HG02798 (cell line): ENCODE measurements around the gene LRP8.

Experiments used
- ATAC-seq: cut with Tn5 transposase; IDR thresholded peaks from one replicate; pipeline ENCODE4 v1.9.1; 2021; ENCODE audit warnings: mild to moderate bottlenecking; ENCODE audit not compliant: unreplicated experiment, poor library complexity

LRP8 gene

GRCh38 chr1:53341521-53341895 lies 13.6 kb upstream of the LRP8 start:
- ATAC-seq: no peak

DNA sequence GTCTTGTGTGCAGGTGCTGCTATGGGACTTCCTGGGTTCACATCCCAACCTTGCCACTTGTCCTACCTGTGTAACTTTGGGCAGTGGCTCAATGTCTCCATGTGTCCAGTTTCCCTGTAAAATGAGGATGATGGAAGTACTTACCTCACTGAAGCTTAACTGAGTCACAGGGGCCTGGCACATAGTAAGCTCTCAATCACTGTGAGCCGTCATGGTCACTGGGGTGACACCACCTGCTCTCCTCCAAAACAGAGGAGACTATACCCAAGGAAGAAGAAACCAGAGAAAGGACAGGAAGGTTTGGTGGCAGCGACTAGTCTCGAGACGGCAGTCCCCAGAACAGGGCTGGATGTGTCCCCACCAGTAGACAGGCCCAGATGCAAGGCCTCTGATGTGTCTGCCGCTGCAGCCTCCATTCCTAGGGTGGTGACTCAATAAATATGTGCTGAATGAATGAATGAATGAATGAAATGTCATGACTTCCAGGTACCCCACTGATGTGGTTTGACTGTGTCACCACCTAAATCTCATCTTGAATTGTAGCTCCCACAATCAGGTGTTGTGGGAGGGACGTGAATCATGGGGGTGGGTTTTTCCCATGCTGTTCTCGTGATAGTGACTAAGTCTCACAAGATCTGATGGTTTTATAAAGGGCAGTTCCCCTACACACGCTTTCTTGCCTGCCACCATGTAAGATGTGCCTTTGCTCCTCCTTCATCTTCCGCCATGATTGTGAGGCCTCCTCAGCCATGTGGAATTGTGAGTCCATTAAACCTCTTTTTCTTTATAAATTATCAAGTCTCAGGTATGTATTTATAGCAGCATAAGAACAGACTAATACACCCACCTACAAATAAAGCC lies 13.0 kb upstream of the LRP8 start:
- no peak for ATAC-seq

DNA sequence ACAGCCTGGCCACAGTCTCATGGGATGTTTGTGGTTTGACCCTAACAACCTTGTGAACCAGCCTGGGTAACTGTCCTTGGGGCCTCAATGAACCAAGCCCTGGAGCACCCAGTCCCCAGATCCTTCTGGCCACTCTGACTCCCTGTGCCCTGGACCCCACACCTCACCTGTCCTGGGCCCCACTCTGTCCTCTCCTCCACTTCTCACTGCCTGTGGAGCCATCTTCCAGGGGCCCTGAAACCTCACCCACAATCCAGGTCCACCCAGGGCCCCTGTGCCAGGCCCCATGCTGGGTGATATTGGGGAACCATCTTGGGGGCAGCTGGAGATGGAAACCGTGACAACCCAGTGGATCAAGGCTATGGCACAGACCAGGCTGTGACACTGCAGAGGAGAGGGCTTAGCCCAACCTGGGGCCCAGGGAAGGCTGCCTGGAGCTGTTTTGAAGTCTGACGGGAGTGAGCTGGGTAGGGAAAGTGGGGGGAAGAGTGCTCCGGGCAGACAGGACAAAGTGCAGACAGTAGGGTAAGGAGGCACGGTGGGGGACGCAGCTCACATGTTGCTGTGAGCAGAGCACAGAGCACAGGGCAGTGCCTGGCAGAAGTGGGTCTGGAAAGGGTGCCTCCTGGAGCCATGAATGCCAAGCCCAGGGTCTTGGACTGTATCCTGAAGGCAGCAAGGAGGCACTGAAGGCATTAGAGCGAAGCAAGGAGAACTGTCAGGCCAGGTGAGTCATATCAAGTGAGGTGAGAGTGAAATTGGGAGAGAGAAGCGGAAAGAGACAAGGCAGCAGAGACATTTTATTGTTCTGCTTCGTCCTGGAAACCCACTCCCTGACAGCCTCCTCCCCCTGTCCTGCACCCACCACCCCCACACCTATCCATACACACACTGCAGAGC lies 12.1 kb upstream of the LRP8 start:
- no peak for ATAC-seq

DNA sequence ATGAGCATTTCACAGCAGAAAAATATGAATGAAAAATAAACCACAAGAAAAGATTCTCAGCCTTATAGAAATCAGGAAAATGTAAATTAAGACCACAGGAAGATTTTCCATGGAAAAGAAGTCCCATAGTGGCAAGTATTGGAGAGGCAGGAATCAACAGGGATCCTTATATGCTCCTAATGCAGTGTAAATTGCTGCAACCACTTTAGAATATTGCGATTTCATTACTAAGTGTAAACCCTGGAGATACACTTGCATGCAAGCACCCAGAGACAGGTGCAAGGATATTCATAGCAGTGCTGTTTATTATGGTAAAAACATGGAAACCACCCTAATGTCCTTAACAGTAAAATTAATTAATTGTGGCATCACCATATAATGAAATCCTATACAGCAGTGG lies 10.6 kb upstream of the LRP8 start:
- ATAC-seq: no peak

DNA sequence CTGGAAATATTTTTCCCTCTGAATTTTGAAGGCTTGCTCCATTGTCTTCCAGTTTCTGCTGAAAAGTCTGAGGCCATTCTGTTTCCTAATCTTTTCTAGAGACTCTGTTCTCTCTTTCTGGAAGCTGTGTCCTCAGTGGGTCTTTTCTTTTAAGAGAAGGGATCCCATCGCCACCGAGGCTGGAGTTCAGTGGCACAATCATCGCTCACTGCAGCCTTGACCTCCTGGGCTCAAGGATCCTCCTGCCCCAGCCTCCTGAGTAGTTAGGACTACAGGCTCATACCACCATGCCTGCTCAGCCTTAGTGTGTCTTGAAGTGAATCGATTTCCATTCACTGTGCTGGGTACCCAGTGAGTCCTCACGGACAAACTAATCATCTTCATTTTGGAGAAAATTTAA lies 9.6 kb upstream of the LRP8 start:
- ATAC-seq: no peak

DNA sequence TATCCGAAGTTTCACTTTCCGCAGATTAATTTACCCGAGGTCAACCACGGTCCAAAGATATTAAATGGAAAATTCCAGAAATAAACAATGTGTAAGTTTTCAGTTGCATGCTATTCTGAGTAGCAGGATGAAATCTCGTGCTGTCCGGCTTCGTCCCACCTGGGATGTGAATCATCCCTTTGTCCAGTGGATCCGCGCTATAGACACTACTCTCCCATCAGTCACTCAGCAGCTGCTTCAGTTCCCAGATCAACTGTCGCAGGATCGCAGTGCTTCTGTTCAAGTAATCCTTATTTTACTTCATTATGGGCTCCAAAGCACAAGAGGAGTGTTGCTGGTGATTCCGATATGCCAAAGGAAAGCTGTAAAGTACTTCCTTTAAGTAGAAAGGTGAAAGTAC lies 8.3 kb upstream of the LRP8 start:
- ATAC-seq: no peak

DNA sequence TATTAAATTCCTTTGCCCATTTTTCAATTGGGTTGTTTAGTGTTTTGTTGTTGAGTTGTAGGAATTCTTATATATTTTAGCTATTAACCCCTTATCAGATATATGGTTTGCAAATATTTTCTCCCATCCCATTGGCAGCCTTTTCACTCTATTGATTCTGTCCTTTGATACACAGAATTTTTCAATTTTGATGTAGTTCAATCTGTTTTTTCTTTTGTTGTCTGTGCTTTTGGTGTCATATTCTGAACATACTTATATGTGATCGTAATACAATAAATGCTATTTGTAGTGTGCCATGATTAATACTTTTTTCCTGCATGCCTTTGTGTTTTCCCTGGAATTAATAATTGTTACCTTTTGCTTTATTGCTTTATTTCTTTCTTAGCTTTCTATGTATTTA lies 7.8 kb upstream of the LRP8 start:
- ATAC-seq: no peak

DNA sequence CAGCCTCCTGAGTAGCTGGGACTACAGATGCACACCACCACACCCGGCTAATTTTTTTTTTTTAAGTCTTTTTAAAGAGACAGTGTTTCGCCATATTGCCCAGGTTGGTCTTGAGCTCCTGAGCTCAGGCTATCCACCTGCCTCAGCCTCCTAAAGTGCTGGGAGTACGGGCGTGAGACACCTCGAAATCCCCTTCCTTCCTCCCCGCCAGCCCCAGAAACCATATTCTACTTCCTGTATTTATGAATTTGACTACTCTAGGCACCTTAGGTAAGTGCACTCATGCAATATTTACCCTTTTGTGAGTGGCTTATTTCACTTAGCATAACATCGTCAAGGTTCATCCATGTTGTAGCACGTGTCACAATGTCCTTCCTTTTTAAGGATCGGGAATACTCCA lies 6.9 kb upstream of the LRP8 start:
- no peak for ATAC-seq

GRCh38 chr1:53334312-53334711 lies 6.4 kb upstream of the LRP8 start:
- no peak for ATAC-seq

DNA sequence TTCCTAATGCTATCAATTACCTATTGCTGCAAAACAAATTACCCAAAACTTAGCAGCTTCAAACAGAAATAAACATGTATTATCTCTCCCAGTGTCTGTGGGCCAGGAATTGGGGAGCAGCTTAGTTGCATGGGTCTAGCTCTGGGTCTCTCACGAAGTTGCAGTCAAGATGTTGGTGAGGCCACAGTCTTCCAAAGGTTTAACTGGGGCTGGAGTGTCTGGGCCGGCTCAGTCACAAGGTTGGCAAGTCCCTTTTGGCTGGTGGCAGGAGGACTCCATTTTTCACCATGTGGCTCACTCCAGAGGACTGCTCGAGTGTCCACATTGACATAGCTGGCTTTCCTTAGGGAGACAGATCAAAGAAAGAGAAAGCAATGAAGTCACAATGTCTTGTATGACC lies 5.0 kb upstream of the LRP8 start:
- no peak for ATAC-seq

- ATAC-seq: no peak
Measured at GRCh38 chr1:53332186-53332564, 4.3 kb upstream of the LRP8 start.

DNA sequence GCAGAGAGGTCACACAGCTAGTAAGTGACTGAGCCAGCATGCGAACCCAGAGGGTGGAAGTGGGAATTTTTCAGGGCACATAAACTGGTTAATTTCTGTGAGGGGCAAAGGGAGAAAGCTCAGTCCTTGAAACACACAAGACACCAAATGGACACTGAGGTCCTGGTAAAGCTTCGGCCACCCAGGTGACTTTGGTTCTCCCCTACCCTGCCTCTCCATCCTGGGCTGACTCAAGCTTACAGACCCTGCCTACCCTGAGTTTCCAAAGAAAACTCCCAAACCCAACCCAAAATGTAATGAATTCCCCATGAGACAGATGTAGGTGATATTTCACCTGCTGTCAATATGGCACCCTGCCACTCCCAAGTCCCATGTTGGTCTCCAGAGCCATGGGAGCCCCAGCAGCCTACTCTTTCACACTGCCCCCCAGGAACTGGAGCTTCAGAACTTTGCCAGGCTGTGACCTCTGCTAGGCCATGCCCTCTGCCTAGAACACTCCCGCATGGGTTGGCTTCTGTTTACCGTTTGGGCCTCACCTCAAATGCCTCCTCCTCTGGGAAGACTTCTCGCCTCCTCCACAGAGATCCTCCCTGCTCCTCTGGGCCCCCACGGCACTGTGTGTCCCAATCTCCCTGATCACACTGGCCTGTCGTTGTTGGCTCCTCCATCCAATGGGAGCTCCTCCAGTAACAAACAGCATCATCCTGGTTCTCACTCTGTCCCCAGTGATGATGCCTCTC lies 3.7 kb upstream of the LRP8 start:
- ATAC-seq: no peak

DNA sequence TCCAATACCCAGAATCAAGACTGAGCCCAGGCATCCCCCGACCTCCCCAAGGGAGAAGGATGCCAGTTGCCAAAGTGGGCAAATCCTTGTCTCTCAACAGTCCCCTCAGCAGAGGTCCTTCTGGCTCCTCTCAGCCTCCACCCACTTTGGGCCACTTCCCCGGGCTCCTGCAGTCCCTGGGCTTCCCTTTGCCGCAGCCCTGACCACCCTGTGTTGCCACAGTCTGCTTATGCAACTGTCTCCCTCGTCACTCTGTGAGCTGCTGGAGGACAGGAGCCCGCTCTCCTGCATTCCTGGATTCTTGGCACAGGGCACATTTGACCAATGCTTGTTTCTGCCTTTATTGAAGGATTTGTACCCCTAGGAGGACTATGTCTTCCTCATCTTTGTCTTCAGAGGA lies 2.9 kb upstream of the LRP8 start:
- ATAC-seq: no peak

DNA sequence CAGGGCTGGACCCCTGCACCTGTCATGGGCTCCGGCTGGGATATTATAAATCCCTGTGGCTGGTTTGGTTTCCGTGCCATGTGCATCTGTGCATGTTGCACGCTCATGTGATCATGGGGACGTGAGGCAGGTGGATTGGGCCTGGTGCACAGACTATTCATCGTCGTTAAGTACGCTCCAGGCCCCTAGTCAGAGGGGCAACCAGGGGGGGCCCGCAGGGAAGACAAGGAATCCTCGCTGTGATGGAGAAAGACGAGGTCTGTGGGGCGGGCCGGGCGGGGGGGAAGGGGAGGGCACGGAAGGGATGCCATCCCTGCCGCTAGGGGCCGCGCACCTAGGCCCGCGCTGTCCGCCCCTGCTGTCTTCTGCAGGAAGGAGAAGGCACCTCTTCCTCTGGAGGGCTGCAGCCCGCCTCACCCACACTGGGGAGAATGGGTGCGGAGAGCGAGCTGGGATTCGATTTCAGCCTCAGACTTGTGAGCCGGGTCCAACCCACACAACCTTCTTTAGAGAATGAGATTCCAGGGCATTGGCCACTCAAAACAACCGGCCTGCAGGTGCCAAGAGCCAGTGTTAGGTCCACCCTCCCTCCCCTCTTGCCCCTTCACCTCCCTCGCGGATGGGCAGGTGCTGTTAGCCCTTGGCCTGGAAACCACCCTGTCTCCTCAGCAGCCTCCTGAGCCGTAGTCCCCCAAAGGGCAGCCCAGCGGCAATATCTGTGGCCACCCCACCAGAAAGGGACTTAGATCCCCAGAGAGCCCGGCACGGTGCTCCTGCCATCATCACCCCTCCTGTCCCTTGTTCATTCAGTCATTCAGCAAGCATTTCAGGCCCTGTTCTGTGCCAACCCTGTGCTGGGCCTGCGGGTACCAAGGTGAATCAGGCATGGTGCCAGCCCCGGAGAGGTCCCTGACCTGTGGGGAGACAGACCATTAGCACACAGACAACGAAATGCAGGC lies 950 bp upstream of the LRP8 start:
- ATAC-seq: no peak

DNA sequence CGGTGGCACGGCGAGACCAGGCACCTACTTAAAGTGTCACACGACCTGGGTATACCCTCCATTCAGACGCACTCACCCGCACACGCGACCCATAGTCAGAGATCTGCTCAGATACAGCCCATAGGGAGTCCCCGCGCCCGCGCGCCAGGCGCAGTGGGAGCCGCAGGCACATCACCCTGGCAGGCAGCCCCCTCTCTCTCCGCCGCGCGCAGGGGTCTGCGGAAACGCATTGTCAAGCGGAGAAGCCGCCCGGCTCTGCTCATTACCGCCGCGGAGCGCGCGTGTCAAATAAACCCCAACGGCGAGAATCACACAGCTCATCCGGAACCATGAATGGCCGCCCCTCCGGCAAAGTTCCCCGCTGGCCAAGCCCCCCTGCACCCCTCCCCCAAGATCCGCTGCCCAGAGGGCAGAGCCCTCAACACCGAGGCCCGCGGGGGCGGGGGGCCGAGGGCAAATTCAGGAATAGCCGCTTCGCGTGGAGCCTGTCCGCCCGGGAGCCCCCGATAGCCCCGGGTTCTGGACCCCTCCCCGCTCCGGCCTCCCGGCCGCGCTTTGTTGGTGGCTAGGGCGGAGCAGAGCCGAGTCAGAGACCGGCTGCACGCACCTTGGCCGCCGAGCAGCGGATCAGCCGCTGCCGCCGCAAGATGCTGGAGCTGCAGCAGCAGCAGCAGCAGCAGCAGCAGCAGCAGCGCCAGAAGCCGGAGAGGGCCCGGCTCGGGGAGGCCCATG lies 522 bp downstream of the LRP8 start:
- peak; percentile 3 for ATAC-seq

DNA sequence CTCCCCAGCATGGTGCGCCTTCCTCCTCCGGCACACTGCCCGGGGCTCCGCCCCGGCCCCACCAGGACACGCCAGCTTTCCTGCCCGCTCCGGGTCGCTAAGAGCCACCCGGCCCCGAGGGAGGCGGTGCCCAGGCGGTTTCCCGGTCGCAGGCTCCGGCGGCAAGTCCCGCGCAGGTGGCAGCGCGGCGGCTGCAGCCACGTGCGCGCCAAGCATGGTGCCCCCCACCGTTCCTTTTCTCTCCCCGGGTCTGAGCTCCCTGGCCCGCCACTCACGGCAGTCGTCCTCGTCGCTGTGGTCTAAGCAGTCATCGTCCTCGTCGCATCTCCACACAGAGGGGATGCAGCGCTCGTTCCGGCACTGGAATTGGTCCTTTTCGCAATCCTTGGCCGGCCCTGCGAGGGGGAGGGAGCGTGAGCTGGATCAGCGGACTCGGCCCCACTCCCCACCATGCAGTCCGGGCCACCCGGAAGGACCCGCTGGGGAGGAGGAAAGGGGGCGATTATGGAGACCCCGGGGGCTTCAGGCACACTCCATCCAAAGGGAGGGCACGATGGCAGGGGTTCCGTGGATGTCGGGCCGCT lies 1.2 kb downstream of the LRP8 start:
- ATAC-seq: peak; percentile 36

GRCh38 chr1:53326088-53326597 lies 1.7 kb downstream of the LRP8 start:
- peak; percentile 88 for ATAC-seq

DNA sequence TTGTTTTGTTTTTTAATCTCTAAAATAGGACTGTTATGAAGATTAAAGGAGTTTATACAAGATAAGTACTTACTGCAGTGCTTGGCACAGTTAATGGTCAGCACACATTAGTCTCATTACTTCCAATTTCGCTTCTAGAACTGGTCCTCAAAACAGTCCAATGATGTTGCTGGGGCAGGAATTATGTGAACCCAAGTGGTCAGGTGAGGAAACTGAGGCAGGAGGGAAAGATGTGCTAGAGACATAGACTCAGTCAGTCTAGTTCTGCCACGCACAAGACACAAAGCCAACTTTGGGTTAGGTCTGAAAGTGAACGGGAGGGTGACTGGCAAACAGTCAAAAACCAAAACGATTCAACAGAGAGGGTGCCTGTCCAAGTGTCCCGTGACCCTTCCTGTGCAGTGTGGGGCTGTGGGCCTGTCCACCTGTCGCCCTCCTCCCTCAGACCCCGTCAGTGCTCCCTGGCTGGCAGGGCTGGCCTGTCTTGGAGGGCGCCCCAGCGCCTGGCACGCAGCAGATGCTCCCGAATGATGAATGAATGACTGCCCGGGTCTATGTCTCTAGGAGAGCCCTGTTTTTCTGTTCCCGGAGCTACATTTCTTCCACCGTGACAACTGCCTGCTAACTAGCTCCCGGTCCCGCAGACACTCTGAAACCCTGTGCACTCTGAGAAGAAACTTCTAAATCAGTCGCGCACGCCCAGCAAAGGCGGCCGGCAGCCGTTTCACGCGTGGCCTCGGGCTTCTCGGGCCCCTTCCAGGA lies 2.4 kb downstream of the LRP8 start:
- no peak for ATAC-seq
